CD1c-positive myeloid dendritic cell (primary cell): ENCODE measurements around the gene TRPC4AP.

ENCODE experiments used
- DNase-seq: peaks from one replicate; pipeline ENCODE4 v3.0.0-alpha.2; 2016; ENCODE audit errors: extremely low spot score

TRPC4AP gene

DNA sequence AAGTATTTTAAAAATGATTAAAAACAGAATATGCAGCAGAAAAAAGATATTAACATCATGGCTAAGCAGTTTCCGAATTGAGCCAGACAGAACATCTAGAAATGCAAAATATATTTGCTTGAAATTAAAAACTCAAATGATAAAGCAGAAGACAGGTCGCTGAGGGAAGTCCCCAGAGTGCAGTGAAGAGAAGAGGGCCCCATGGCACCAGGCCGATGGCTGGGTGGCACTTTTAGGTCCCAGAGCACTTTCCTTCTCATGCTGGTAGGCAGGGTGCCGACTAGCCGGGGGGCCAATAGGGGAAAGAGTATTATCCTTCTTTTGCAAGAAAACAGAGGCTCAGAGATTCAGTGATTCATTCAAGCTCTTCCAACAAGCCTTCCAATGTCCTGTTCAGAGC is 78.1 kb downstream of the TRPC4AP start:
- DNase-seq = no peak

DNA sequence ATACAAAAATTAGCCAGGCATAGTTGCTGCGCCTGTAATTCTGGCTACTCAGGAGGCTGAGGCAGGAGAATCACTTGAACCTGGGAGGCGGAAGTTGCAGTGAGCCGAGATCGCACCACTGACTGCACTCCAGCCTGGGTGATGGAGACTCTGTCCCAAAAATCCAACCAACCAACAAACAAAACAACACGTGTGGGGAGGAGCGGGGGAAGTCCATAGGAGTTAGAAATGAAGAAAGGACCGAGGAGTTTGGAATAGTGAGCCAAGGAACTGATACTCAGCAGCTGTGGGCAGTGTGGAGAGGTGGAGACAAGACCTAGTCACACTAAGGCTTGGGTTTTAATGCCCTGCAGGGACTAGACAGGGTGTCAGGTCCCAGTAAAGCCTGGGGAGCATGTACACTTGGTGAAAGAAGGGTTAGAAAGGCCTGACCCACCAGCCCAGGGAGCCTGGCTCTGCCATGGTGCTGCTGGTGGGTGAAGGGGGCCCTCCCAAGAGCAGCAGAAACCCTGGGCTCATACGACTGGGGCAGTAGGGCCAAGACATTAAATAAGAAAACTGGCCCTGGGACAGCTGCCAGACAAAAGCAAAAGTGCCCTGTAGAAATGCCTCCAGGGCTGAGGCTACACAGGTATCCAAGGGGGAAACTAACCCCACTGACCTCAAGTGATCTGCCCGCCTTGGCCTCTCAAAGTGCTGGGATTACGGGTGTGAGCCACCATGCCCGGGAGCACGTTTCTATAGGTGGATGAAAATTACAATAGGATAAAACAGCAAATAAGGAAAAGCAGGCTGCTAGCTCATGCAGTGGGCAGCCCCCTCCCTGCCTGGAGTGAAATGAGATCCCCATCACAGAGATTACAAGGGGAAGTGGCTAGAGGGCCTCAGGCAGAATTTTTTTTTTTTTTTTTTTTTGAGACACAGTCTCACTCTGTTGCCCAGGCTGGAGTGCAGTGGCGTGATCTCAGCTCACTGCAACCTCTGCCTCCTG is 78.9 kb downstream of the TRPC4AP start:
- DNase-seq = no peak

DNA sequence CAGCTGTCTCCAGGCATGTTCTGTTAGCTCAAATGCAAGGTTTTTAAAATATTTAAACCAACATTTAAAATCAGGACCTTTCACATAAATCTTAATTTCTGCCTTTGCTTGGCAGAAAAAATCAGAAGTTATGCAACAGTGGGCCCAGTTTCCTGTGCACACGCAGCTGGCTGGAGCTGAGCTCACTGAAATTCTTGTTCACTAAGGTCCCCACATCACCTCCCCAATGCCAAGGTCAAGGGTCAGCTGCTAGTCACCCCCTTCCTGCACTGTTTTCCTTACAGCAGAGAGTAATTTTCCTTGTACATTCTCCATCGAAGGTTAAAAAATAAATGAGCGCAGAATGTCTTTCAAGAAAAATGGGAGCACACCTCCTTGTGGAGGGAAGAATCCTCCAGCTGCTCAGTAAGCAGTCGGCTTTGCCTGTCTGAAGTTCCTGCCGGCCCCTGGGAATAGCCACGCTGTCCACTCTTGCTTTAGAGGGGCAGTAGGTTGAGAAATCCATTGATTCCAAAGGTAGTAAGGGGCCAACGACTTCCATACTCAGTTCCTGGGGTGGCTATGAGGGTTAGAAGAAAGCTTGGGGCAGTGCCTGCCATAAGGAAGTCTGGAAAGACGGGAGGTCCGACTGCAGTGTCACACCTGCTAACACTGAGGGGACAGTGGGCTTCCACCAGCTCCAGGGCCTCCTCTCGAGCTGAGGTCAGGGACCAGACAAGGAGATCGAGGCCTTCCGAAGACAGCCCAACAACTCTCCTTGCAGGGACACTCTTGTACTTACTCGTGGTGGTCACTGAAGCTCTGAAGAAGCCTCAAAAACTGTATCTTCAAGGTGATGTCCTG is 80.2 kb downstream of the TRPC4AP start:
- no peak for DNase-seq

DNA sequence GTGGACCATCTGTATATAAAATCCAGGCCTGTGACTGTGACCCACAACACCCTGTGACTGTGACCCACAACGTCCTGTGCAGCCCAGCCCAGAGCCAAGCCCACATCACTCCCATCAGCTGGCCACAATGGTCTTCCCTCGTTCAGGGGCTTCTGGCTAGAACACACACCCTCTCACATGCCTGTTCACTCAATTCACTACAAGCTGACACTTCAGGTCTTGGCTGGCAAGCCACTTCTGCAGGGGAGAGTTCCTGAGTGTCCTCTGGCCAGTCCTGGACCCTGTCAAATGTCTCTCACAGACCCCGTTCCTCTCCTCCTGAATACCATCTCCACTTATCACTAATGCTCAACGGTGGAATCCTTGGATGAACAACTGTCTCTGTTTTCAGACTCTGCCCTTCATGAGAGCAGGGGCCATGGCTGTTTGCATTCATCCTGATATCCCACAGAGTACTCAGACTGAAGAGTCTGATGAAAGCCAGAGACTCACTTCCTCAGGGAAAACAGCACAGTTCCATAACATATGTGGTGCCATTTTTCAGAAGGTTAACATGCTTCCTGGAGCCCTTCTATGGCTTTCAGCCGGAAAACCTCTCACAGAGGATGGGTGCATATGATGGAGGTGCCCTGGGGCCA is 80.9 kb downstream of the TRPC4AP start:
- no peak for DNase-seq

DNA sequence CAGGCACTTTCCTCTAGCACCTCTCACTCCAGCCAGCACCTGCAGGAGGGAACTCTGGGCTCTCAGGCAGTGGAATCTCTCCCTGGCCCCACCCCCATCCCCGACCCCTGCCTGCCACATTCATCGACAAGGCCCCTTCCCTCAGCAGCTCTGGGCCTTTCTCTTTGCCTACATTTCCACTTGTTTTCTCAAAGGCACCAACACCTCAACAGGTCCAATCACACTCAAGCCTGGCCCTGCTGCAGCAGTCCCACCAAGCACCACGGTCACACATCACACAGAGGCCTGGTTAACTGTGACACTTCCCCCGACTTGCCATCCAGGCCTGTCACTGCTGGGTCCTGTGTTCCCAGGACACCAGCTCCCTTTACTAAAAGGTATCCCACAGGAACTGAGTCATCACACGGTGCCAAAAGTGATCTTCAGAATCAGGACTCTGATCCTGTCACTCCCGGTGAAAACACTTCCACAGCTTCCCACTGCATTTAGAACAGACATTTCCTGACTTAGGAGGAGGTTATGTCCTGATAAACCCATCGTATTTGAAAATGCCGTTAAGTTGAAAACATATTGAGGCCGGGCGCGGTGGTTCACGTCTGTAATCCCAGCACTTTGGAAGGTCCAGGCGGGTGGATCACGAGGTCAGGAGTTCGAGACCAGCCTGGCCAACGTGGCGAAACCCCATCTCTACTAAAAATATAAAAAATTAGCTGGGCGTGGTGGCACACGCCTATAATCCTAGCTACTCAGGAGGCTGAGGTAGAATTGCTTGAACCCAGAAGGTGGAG is 82.0 kb downstream of the TRPC4AP start:
- no peak for DNase-seq

DNA sequence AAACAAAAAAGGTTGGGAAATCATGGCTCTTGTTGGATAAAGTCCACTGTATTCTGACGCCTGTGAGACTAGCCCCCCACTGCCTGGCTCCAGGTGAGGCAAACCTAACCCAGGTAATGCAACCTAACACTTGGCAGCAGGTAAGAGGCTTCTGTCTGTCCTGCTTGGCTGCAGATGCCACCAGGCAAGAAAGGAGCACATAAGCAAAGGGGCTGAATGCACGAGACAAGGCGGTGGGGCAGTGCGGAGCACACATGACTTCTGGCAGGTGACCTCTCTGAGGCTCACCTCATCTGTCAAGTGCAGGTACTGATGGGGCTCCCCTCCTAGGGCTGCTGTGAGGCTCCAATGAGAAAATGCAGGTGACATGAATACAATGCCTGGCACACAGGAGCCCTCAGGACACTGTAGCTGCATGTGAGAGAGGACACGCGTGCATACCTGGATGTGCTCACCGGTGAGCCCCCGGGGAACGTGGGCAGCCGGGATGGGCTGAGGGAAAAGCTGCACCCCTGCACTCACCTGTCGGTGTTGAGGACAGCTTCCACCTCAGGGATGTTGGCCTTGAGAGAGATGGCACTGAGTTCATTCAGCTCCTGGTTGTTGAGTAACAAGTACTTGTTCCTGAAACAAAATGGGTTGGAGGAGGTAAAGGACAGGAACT is 82.8 kb downstream of the TRPC4AP start:
- no peak for DNase-seq

DNA sequence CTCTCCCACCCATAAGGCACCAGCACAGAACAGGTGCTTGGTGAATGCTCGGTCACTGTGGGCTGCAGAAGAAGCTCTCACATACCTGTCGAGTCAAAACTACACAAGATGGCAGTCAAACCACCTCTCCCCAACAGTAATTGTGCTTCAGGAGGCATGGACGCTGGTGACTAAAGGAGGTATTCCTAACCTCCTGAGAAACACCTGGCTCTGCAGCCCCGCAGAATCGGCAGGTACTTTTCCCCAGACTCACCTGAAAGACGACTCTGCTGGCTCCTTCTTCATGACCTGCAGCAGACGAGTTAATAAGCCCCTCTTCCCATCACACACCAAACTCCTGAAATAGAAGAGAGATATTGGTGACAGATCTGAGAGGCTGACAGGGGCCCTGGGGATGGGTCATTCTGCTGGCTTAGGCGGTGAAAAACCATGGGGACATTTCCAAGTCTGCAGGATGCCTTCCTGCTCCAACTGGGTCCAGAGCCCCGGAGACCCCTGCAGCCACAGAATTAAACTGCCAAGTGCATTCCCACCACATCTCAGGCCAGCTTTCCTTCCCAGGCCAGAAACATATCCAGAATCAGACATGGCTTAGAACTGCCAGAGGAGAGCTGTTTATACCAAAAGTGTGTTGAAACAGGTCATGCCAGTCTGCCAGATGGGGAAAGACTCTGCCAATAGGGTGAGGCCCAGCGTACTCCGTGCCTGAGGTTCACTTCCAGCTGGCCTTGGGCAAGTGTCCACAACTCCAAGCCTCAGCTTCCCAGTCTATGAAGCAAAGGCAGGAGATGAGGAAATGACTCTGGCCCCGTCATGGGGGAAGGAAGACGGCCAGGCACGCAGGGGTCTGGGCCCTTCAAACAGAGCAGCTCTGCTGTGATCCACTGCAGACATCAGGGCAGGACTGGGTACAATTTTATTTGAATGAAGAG is 83.9 kb downstream of the TRPC4AP start:
- DNase-seq = no peak

DNA sequence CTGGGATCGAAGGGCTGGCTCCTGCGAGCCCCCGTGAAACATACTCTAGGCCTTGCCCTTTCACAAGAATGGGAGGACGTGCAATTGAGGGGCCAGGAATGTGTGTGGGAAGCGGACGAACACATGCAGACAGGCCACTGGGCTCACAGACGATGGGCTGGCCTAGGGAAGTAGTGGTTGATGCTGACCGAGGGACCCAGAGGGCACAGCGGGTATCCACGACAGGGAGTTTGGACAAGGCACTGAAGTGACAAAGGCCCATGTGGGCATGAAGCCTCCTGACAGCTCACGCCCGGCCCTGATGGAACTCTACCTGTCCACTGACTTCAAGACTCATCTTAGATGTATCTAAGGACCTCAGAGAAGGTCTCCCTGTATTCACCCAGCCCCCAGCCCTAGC is 84.7 kb downstream of the TRPC4AP start:
- no peak for DNase-seq

DNA sequence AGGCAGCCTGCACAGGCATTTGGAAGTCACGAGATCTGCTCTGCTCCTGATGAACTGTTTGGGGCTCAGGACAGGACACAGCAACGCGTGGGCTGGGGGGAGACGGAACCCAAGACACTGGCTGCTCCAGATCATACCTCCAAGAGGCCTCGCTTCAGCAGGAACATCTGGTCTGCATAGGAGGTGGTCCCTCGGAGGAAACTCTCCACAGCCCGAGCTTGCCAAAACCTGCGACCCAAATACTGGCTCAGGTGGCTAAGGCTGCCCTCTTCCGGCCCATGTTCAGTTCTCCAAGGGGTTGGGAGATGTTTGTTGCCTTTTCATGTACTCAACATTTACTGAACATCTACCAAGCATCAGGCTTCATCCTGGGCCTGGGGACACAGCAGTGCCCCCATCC is 85.2 kb downstream of the TRPC4AP start:
- no peak for DNase-seq

DNA sequence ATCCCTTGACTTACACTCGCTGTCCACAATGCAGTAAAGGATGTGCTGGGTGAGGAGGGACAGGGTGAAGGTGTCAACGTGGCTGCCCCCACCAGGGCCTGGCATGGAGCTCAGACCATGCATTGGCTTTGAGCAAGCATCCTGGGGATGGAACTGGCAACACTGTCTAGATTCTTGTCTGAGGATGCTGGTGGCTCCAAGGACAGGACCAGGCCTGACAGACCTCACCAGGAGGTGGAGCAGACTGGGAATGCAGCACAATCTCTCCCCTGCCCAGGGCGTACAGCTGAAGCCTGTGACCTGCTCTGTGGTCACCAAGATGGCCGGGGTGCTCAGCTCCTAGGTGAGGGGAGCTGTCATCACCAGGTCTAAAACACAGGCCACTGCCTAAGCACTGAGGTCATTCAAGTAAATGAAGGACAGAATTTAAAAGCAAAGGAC is 86.1 kb downstream of the TRPC4AP start:
- no peak for DNase-seq

DNA sequence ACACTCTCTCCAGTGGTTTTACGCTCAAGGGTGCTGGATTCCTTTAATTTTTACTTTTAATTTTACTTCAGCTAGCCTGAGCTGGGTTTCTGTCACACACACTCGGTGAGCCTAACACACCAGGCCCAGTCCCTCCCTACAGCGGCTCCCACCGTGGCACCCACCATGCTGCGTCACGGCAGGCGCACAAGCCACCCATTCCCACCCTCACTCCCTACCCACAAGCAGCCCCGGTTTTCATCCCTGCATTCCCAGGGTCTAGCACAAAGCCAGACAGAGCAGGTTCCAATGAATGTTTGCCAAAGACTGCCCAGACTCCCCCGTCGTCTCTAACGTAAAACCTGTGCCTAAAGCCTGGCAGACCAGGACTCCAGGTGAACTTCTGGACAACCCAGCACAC is 86.6 kb downstream of the TRPC4AP start:
- DNase-seq = no peak

DNA sequence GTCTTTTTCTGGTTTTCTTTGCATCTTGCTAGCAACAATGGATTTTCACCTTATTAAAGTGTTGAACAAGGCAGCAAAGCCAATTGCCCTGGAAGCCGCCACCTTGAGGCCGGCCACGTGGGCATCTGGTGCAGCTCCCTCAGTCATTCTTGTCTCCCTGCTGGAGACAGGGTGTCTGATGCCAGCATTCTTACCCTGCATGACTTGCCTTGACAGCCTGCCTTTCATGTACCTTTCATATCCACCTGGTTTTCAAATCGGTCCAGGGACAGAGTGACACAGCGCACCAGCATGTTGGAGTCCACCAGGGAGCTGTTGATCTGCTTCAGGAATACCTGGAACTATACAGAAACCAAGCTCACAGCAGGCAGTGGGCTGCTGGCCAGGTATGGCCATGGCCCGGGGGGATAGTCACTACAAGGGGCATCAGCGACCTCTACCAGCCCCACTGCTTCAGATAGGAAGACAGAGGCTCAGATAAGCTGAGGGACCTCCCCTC is 87.1 kb downstream of the TRPC4AP start:
- no peak for DNase-seq

DNA sequence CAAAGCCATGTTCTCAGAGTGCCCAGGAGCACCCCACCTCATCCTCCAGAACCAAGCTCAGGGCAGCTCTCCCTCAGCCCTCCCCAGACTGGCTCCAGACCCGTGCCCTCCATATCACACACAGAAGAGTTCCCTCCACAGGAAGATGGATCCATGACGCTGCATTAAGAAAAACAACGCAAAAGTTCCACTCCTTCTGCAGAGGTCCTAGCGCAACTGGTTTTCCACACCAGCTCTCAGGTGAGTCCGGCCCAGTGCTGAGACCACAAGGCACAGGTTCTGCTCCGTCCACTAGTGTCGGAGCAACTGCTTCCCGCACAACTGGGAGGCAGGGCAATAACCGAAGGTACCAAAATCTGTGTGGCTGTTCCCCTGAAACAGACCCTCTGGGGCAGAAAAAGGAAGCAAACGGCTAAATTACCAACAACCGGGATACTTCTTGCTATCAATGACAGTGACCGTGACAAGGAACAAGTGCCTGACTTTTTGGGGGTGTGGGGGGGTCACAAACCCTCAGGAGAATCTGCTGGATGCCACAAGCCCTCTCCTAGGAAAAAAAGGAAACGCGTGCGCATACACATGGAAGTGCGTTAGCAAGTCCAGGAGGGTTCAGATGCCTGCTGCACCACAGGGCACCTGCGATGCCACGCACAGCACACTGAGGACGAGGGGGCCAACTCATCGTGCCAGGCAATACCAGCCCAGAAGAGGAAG is 87.7 kb downstream of the TRPC4AP start:
- DNase-seq = no peak

DNA sequence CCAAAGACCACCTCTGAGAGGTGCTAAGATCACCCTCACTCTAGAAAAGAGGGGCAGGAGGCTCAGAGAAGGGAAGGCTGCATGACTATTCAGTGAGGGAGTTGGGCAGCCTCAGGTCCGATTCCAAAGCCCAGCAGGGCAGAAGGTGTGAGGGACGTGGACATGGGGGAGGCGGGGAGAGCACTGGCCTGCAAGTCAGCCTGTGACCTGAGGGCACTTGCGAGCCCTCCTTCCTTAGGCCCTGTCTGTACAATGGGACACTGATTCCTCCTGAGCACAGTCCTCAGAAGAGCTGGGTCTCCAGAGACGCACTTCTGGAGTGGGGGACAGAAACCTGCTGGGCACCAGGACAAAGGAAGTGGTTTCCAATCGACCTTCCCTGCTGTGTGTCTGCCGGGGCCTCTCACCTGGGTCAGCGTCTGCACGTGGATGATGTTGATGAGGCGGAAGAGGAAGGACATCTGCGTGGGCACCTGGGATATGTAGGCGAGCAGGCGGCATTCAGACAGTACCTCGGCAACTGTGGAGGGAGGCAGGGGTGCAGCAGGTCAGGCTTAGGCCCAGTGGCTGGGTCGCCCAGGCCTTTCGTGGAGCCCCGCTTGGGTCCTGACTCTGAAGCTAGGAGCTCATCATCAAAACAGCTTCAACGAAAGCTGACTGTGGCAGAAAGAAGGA is 88.4 kb downstream of the TRPC4AP start:
- DNase-seq = no peak

DNA sequence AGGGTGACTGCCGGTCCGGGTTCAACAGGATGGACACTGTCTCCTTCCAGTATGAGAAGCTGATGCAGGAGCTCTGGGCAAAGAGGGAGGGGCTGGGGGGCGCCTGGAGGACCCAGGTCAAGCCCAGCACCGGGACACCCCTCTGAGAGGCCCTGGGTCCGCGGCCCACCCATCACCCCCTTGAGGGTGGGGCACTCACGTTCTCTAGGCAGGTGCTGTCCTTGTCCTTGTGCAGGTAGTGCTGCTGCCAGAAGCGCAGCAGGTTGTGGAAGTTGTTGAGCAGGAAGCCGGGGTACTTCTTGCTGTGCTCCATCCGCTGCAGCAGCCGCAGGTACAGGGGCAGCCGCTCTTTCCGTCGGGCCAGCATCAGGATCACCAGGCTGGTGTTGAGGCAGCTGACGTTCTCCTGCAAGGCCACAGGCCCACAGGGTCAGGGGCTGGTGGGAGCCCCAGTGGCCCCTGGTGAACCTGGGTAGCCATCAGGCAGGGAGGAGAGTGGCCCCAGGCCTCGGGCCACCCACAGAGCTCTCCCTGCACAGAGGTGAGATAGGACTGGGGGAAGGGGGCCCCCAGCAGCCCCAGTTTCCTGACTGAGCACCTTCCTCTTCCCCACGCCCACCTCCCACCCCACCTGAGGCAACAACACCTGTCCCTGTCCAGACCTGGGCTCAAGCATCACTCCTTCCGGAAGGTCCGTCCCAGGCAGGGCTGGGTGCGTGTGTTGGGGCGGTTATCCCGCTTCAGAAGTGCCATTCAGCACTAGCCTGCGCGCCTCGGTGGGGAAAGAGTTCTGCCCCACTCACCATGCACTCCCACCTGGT is 89.2 kb downstream of the TRPC4AP start:
- DNase-seq = no peak

DNA sequence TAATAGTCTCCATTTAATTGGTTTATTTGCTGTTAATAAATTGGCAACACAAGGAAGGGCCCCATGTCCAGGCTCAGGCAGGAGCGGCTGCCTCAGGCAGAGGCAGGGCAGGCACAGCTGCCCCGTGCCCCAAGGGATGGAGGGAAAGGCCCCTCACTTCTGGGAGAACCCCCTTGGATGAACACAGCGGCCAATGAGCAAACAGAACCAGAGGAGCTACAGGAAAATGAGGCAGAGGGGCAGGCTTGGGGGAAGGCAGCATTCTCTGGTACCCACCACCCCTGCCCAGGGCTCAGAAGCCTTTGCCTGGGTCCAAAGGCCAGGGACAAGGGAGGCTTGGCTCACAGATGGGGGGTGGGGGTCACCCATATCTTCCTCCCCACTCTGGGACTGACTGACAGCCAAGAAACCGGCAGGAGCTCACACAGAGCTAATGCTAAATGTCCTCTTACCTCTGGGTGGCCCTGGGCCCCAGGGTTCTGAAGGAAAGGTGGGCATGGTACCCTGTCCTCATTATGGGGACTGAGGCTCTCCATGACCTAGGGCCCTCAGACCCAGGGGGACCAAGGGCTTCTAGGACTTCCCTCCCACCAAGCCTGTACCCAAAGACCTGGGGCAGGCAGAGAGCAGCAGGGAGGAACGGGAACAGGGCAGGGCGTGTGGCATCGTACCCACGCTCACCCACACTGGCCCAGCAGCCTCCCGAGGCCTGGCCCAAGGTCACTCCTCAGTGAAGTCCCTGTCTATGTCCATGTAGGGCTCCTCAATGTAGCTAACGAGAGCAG is 90.0 kb downstream of the TRPC4AP start:
- no peak for DNase-seq
